GM12801 (cell line): ENCODE measurements around the gene CDC42EP4.

ENCODE experiments used
- TF ChIP-seq, protein P1 (sequence below): IDR thresholded peaks from one replicate; pipeline ENCODE4 v1.5.1; 2011; ENCODE audit warnings: control low read depth; ENCODE audit not compliant: insufficient read length; ENCODE audit errors: extremely low read depth

The CDC42EP4 gene

DNA sequence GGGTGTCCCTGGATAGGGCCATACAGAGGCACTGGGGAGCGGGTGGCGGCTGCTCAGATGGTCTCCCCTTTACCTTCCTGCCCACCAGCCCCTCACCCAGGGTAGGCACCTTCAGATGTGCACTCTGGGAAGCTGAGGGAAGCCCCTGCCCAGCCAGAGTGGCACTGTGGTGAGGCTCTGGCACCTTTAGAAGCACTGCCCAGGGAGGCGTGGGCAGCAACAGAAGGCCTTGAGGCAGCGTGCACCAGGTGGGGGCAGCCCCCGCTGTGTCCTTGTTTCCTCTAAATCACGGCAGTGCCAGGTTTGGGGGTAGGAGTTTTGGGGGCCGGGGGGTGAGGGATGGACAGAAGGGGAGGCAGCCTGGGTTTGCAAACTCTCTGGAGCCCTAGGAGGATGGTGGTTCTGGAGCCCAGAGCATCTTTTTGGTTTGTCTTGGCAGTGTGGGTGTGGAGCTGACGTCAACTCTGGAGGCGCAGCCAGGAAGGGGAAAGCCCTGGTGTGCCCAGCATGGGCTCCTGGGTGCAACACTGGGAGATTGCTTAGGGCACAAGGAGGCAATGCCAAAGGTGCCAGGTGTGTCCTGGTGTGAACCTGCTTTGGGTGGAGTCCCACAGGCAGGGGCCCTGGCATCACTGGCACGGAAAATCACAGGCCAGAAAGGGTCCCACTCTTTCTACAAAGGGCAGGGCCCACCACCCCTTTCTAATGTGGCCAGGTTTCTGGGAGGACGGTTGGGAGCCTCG is 23.1 kb upstream of the CDC42EP4 start:
- TF ChIP-seq, protein P1, sequence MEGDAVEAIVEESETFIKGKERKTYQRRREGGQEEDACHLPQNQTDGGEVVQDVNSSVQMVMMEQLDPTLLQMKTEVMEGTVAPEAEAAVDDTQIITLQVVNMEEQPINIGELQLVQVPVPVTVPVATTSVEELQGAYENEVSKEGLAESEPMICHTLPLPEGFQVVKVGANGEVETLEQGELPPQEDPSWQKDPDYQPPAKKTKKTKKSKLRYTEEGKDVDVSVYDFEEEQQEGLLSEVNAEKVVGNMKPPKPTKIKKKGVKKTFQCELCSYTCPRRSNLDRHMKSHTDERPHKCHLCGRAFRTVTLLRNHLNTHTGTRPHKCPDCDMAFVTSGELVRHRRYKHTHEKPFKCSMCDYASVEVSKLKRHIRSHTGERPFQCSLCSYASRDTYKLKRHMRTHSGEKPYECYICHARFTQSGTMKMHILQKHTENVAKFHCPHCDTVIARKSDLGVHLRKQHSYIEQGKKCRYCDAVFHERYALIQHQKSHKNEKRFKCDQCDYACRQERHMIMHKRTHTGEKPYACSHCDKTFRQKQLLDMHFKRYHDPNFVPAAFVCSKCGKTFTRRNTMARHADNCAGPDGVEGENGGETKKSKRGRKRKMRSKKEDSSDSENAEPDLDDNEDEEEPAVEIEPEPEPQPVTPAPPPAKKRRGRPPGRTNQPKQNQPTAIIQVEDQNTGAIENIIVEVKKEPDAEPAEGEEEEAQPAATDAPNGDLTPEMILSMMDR: no peak

DNA sequence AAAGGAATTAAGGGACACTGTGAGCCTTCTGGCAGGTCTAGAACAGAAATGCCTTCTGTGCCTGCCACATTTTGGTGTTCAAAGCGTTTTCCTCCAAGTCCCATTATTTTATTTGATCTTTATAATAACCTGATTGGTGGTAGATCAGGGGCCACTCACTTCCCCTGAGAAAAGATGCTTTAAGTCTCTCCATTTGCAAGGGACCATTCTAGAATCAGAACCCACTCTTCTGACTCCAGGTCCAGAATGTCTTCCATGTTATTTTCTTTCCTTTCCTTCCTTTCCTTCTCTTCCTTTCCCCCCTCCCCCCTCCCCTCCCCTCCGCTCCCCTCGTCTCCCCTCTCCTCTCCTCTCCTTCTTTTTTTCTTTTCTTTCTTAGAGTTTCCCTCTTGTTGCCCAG is 19.3 kb upstream of the CDC42EP4 start:
- TF ChIP-seq, protein P1: no peak

DNA sequence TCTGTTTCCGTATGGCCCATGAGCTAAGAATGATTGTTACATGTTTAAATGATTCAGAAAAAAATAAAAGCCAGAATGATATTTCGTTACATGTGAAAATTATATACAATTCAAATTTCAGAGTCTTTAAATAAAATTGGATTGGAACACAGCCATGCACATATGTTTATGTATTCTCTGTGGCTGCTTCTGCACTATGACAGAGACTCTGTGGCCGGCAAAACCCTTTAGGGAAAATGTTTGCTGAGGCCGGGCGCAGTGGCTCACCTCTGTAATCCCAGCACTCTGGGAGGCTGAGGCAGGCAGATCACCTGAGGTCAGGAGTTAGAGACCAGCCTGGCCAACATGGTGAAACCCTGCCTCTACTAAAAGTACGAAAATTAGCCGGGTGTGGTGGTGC is 15.9 kb upstream of the CDC42EP4 start:
- TF ChIP-seq, protein P1: no peak

DNA sequence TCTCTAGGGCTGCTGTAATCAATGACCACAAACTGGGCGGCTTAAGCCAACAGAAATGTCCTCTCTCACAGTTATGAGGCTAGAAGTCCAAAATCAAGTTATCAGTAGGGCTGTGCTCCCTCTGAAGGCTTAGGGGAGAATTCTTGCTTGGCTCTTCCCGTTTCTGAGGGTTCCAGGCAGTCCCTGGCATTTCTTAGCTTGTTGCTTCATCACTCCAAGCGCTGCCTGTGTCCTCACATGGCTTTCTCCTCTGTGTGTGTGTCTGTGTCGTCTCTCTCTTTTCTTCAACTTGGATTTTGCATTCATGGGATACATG is 13.7 kb upstream of the CDC42EP4 start:
- TF ChIP-seq, protein P1: no peak

DNA sequence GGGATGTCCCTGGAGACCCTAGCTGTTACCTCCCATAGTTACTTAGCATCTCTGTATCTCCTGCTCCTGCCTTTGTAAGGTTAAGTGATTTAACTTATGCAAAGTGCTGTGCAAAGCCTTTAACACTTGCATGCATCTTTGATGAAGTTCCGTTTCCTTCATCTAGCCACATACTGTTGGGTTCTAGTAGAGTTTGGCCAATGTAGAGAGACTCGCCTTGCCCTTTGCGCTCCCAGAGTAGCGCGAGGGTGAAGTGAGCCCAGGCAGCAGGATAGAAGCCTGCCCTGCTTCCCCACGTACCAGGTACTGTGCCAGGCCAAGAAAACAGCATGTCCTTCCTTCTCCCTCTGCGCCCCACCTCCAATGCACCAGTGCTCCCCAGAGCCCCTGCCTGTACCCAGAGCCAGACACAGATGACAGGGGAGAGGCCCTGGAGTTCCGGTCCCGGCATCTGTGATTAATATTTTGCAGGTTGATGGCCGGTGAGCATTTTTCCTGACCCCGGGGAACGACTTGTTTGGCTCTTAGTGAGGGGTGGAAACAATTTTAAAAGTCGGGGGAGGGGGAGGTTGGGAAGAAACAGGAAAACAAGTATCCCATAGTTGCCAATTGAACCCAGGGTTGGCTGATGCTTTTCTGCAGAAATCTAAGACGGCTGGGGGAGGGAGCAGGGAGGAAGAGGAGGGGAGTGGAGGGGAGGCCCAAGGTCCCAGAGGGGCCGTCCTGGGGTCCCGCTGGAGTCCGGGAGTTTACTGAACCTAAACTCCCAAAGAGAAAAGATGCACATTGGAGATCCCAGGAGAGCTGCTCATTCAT is 13.1 kb upstream of the CDC42EP4 start:
- TF ChIP-seq, protein P1: no peak

DNA sequence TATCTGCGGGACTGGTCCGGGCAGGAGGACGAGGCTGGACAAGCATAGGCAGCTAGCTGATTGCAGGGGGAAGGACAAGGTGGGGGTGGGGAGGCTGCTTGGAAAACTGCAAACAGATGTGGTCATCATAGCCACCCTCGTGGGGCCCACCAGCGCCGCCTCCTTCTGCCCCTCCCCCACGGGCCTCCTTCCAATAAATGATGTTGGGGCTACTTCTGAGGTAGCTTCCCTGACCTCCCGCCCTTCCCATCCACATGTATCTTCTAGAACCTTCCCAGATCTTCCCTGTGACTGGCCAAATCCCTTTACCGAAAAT is 12.3 kb upstream of the CDC42EP4 start:
- TF ChIP-seq, protein P1: no peak

DNA sequence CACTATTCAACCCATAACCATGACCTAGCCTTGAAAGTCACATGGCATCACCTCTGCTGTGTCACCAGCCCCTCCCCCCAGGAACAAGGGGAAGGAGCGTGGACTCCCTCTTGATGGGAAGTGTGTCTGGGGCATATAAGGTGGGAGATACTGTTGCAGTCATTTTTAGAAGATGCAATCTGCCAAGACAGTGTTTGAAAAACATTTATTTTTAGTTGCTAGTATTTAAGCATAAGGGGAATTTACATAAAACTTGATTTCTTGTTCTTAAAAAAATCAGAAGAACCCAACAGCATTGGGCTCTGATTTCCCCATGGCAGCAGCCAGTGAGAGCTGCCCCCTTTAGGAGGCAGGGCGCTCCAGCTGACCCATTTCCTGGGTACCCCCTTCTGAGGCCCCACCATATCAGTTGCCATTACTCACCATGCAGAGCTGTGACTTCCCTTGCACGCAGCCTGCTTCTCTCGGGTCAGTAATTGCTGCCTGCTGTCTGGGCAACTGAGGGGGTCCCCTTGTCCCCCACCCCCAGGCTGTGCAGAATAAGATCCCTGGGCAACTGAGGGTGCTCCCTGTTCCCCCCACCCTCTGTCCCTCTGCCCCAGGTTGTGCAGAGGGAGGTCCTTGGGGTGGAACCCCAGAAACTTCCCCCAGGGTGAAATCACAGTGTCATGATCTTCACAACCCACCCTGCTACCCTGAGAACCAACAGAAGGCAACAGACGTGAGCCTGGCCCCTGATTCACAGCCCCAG is 11.8 kb upstream of the CDC42EP4 start:
- TF ChIP-seq, protein P1: no peak
